GM13977 (cell line): ENCODE measurements around the gene WDR1.

ENCODE experiments used
- DNase-seq: peaks from one replicate; pipeline ENCODE4 v3.0.0; 2012; ENCODE audit warnings: low spot score
- in situ Hi-C: fragments of 300-500 bp; cut with MboI; formaldehyde crosslinking; loops from one replicate; pipeline ENCODE4 v1.12.0; 2022; ENCODE audit warnings: low sequenced_read_pairs, low pct_unique_long_range_greater_than_20kb, mixed read lengths, inconsistent platforms; ENCODE audit not compliant: unreplicated experiment
- TF ChIP-seq, protein P1 (sequence below): IDR thresholded peaks from 2 replicates; pipeline ENCODE4 v1.5.1; 2012; ENCODE audit warnings: mild to moderate bottlenecking, control low read depth; ENCODE audit not compliant: insufficient read depth; ENCODE audit errors: extremely low read depth, missing control alignments

The WDR1 gene

DNA sequence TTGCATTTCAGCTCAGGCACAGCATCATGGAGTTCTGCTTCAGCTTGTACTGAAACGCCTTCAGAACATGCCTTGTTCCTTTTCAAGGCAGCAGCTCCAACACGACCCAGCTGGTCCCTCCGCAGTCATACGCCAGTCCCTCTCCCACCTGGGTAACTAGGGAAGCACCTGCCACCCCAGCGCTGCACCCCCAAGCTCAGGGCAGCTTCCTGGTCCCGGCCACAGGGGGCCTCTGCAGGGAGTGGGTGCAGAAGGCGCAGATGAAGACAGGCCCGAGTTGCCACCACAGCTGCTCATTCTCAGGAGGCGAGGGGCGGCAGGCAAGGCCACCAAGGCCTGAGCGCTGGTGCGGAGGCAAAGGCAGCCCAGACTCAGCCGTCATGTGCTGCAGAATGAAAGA is 21.8 kb downstream of the WDR1 start:
- DNase-seq = no peak
- in situ Hi-C loops = no loop called here
- TF ChIP-seq, protein P1, sequence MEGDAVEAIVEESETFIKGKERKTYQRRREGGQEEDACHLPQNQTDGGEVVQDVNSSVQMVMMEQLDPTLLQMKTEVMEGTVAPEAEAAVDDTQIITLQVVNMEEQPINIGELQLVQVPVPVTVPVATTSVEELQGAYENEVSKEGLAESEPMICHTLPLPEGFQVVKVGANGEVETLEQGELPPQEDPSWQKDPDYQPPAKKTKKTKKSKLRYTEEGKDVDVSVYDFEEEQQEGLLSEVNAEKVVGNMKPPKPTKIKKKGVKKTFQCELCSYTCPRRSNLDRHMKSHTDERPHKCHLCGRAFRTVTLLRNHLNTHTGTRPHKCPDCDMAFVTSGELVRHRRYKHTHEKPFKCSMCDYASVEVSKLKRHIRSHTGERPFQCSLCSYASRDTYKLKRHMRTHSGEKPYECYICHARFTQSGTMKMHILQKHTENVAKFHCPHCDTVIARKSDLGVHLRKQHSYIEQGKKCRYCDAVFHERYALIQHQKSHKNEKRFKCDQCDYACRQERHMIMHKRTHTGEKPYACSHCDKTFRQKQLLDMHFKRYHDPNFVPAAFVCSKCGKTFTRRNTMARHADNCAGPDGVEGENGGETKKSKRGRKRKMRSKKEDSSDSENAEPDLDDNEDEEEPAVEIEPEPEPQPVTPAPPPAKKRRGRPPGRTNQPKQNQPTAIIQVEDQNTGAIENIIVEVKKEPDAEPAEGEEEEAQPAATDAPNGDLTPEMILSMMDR = no peak

DNA sequence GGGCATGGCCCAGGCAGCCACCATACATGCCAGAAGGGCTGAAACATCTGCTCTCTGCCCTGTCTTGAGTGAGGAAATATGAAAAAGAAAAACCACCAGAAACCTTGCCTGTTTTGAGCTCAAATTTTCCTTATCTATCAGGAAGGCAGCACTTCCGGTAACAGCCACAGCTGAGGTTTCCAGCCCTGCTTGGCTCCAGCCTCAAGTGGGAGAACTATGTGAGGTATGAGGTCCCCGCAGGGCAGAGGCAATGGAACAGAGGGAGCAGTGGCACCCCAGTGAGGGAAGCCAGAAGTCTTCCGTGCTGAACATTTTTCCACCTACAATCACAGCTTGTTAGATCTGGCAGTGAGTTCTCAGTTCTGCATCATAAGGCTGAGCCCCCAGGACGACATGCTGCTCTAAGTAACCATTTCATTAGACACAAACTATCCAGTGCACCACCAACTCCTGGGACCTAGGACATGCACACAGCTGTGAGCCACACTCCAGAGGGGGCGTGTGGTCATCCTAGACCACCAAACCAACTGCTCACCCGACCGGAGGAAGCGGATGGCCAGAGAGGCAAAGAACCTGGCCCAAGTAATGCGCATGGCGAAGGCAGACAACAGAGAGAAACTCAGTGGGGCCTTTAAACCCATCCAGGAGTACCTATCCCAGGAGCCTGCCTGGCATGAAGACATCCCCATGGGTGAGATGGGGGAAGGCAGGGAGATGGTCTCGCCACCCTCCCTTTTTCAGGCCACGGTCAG is 22.6 kb downstream of the WDR1 start:
- TF ChIP-seq, protein P1 = no peak
- in situ Hi-C loops = no loop called here
- no peak for DNase-seq

DNA sequence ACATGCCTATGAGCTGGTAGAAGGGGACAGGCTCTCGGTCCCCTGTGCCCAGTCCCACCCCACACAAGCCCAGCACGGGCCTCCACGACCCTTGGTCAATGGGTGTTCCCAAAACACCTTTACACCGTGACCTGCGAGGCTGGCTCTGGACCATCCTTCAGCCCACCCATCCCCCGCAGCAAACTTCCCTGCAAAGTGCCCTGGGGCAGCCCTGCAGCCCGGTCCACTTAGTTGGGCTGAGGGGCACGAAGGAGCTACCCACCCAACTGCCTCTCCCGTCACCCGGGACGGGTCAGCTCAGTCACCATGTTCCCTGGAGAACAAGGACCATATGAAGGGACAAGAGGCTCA is 23.4 kb downstream of the WDR1 start:
- DNase-seq = no peak
- in situ Hi-C loops = no loop called here
- TF ChIP-seq, protein P1 = no peak

DNA sequence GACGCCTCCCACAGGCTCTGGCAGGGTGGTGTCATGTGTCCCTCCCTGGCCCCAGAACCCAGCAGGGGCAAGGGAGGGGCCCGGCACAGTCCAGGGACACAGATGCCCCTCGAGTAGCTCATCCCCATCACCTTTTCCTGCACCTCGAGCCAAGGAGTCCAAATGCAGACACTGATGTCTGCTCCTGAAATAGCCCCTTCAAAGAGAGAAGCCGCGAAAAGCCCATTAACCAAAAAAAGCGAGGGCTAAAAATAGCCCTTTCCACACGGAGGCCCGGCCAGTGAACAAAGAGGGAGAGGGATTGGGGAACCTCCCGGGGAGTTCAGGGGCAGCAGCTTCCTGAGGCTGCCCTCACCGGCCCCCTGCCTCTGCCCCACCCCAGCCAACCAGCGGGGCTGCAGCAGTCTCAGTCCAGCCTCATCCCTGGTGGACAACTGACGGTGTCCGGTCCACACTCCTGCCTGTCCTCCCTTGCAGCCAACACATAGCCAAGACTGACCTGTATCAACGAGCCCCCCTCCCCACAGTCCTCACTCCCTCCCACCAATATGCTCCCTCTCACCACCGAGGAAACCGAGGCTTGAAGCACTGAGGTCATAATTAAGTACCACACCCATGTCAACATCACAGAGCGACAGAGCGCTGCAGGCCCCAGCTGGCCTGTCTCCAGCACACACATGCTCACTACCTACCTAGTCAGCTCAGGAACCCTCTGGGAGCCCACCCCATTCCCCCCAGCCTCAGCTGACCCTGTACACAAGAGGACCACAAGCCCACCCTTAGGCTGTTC is 23.9 kb downstream of the WDR1 start:
- in situ Hi-C loops = no loop called here
- TF ChIP-seq, protein P1 = no peak
- DNase-seq = no peak

DNA sequence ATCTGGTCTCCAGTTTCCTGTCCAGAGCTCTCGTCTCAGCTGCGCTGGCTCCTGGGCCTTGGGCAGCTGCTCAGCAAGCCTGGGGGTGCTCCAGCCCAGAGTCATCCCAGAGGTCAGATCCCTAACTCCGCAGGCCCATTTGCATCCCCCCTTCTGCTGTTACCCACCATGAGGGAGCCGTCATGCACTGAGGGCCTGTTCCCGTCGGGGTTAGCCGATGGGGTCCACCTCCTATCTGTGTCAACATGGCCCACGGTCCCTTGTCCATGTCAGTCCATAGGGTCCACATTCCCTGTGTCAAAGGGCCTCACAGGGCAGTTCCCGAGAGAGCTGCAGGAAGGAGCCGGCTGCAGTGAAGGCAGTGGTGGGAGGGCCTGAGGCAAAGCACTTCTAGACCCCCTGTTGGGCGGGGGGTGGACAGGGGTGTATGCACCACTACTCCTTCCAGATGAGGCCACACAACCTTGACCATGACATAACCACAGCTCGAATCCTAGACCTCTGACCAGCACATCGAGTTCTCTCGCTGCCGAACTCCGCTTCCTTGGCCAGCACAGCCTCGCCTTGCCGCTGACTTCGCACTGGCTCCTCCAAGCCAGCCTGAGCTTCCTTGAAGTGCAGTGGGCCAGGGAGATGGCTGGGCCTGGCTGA is 24.9 kb downstream of the WDR1 start:
- in situ Hi-C loops = no loop called here
- no peak for DNase-seq
- TF ChIP-seq, protein P1 = no peak

DNA sequence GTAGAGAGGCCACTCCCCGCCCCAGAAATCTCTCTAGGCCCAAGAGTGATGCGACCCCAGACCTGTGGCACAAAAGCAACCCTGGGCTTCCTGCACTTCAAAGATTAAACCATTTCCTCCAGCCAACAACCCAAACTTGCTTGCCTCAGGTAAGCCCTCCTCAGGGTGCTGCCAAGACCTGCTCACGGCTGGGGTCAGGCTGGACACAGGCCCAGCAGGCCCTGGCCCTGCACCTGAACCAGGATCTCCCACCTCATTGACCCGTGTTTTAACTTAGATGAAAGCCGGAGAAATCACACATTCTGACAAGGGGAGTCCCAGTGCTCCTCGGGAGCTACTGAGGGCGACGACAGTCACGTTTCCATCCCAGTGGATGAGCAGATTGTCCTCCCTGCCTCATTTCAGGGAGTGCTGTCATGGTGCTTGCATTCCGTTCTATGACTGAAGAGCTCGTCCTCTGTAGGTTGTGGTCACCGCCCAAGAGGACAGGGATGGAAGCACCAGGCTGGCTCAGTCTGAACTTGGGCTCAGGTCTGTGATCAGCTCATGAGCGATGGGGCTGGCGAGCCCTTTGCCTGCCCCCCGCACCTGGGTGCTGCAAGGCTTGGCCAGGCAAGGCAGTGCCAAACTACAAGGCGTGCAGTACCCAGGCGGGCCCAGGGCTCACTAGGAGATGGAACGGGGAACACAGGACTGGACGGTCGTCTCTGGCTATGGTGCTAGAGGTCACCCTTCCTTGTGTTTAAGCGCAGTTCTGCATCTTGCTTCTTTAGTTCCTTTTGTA is 25.9 kb downstream of the WDR1 start:
- TF ChIP-seq, protein P1 = no peak
- no peak for DNase-seq
- in situ Hi-C loops = no loop called here
